K562 (cell line): ENCODE data around the gene TCEA3. TPM values are rescaled to one million over a fixed set of nuclear protein-coding genes. Genes with fewer than 3 reads are reported as not detected.

ENCODE experiments used
- CBX8 ChIP-seq: fragments of 200-600 bp; sonication (generic); IDR thresholded peaks from 2 replicates; pipeline ENCODE4 v1.6.1; 2012; ENCODE audit warnings: borderline replicate concordance, mixed run types, low read depth, mild to moderate bottlenecking, moderate library complexity, mixed read lengths, low read length, control low read depth, inconsistent platforms; ENCODE audit not compliant: poor library complexity, severe bottlenecking; ENCODE audit errors: extremely low read depth
- ETS2 ChIP-seq: IDR thresholded peaks from 2 replicates; pipeline ENCODE4 v1.6.1; 2016; ENCODE audit warnings: borderline replicate concordance, missing genetic modification characterization, mild to moderate bottlenecking, moderate library complexity, missing compliant biosample characterization; ENCODE audit not compliant: poor library complexity, severe bottlenecking
- GATA2 ChIP-seq: sonication (generic); formaldehyde crosslinking; IDR thresholded peaks from 2 replicates; pipeline ENCODE4 v1.4.0; 2020; ENCODE audit warnings: mild to moderate bottlenecking, missing genetic modification reagents
- HDAC1 ChIP-seq, 2 experiments: fragments of 450-650 bp; IDR thresholded peaks; 2 replicates each; pipeline ENCODE4 v1.6.1; 2016 to 2017; ENCODE audit warnings: inconsistent platforms in 1 of 2, mild to moderate bottlenecking in 1 of 2, moderate library complexity in 1 of 2
- HSF4 ChIP-seq: fragments of 250-450 bp; sonication (Bioruptor Pico); IDR thresholded peaks from 2 replicates; pipeline ENCODE4 v2.1.2; 2022; ENCODE audit warnings: mild to moderate bottlenecking, moderate library complexity, borderline replicate concordance
- KLF16 ChIP-seq: IDR thresholded peaks from 2 replicates; pipeline ENCODE4 v1.6.1; 2016; ENCODE audit warnings: antibody characterized with exemption
- NELFE ChIP-seq: IDR thresholded peaks from 2 replicates; pipeline ENCODE4 v1.6.1; 2011; ENCODE audit warnings: mild to moderate bottlenecking; ENCODE audit not compliant: insufficient read depth, insufficient read length
- OTX1 ChIP-seq: fragments of 450-650 bp; formaldehyde crosslinking; IDR thresholded peaks from 2 replicates; pipeline ENCODE4 v1.4.0; 2022; ENCODE audit warnings: mild to moderate bottlenecking
- PHB2 ChIP-seq: fragments of 450-650 bp; IDR thresholded peaks from 2 replicates; pipeline ENCODE4 v1.6.1; 2017; ENCODE audit warnings: low read depth
- RBM39 ChIP-seq: fragments of 200-400 bp; formaldehyde crosslinking; optimal IDR thresholded peaks from 2 replicates; pipeline ENCODE3; 2018; ENCODE audit warnings: low read depth, low read length
- RFX7 ChIP-seq: fragments of 250-450 bp; sonication (Bioruptor Pico); IDR thresholded peaks from 2 replicates; pipeline ENCODE4 v1.5.1; 2021; ENCODE audit warnings: mild to moderate bottlenecking
- TBP ChIP-seq: optimal IDR thresholded peaks from 2 replicates; pipeline ENCODE3; 2011; ENCODE audit warnings: low read depth, low read length, improper control_type of control experiment
- TSC22D4 ChIP-seq: fragments of 450-650 bp; IDR thresholded peaks from 2 replicates; pipeline ENCODE4 v1.6.1; 2016; ENCODE audit warnings: missing genetic modification characterization, missing biosample characterization, control low read depth
- ZNF75A ChIP-seq: fragments of 450-650 bp; formaldehyde crosslinking; IDR thresholded peaks from 2 replicates; pipeline ENCODE4 v1.4.0; 2020; ENCODE audit warnings: mild to moderate bottlenecking
- ZSCAN29 ChIP-seq: fragments of 450-650 bp; IDR thresholded peaks from 2 replicates; pipeline ENCODE4 v1.6.1; 2017
- polyA plus RNA-seq, 8 experiments: library from polyadenylated mRNA; depleted of rRNA in 4 of 8; stranded (reverse) in 5 of 8; unstranded in 3 of 8; fragments of >200 nt; fragmentation: Nextera tagmentation in 2 of 8; fragmentation: Illumina TruSeq in 1 of 8; extraction: Ambion mirVana in 2 of 8; extraction: Trizol in 1 of 8; gene quantifications; 2 replicates each; pipeline versions ENCODE4 v1.2.1 to v1.2.3, GENCODE V29; 2011 to 2014; ENCODE audit warnings: inconsistent platforms in 1 of 8, missing spikeins in 1 of 8
- total RNA-seq, 7 experiments: library from RNA; depleted of rRNA in 6 of 7; stranded (reverse); fragments of >200 nt in 6 of 7; fragmentation: Illumina TruSeq in 2 of 7; extraction: Trizol in 2 of 7; gene quantifications; 2 replicates each; pipeline versions ENCODE4 v1.2.1 to v1.2.3, GENCODE V29; 2011 to 2021; ENCODE audit warnings: low replicate concordance in 1 of 7
- TF ChIP-seq, protein P1 (sequence below): sonication (generic); formaldehyde crosslinking; IDR thresholded peaks from 2 replicates; pipeline ENCODE4 v1.8.1; 2023; ENCODE audit warnings: missing genetic modification reagents, mild to moderate bottlenecking, borderline replicate concordance
- TF ChIP-seq, protein P2 (sequence below): fragments of 450-650 bp; IDR thresholded peaks from 2 replicates; pipeline ENCODE4 v1.6.1; 2016; ENCODE audit warnings: mild to moderate bottlenecking
- TF ChIP-seq, protein P3 (sequence below): sonication (generic); formaldehyde crosslinking; IDR thresholded peaks from 2 replicates; pipeline ENCODE4 v1.8.1; 2022; ENCODE audit warnings: missing genetic modification reagents
- TF ChIP-seq, protein P4 (sequence below): fragments of 450-650 bp; IDR thresholded peaks from 2 replicates; pipeline ENCODE4 v1.6.1; 2016; ENCODE audit warnings: antibody characterized with exemption

Gene TCEA3
- total and polyA plus RNA-seq, 9 of the 15 experiments (the other 6 are each of a cell fraction or from before 2014, with no cell fraction given) = 0.03 to 0.55 (median 0.36) TPM

DNA sequence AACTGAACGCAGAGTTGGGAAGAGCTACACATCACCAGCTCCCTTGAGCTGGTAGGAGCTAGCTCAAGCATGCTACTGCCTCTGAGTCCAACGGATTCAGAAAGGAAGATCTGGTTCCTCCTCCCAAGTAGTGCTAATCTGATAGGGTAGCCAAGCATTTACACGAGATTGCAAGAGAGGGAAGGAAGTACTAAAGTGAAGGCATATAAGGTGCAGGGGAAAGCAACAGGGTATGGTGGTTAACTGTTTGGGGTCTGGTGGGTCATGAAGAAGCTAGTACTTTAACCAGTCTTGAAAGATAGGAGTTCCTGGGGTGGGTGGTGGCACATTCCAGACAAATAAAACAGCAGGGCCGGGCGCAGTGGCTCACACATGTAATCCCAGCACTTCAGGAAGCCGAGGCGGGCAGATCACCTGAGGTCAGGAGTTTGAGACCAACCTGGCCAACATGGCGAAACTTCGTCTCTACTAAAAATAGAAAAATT, 34.7 kb downstream of the TCEA3 start (continued):
- TF ChIP-seq, protein P1, sequence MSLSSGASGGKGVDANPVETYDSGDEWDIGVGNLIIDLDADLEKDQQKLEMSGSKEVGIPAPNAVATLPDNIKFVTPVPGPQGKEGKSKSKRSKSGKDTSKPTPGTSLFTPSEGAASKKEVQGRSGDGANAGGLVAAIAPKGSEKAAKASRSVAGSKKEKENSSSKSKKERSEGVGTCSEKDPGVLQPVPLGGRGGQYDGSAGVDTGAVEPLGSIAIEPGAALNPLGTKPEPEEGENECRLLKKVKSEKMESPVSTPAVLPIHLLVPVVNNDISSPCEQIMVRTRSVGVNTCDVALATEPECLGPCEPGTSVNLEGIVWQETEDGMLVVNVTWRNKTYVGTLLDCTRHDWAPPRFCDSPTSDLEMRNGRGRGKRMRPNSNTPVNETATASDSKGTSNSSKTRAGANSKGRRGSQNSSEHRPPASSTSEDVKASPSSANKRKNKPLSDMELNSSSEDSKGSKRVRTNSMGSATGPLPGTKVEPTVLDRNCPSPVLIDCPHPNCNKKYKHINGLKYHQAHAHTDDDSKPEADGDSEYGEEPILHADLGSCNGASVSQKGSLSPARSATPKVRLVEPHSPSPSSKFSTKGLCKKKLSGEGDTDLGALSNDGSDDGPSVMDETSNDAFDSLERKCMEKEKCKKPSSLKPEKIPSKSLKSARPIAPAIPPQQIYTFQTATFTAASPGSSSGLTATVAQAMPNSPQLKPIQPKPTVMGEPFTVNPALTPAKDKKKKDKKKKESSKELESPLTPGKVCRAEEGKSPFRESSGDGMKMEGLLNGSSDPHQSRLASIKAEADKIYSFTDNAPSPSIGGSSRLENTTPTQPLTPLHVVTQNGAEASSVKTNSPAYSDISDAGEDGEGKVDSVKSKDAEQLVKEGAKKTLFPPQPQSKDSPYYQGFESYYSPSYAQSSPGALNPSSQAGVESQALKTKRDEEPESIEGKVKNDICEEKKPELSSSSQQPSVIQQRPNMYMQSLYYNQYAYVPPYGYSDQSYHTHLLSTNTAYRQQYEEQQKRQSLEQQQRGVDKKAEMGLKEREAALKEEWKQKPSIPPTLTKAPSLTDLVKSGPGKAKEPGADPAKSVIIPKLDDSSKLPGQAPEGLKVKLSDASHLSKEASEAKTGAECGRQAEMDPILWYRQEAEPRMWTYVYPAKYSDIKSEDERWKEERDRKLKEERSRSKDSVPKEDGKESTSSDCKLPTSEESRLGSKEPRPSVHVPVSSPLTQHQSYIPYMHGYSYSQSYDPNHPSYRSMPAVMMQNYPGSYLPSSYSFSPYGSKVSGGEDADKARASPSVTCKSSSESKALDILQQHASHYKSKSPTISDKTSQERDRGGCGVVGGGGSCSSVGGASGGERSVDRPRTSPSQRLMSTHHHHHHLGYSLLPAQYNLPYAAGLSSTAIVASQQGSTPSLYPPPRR = no peak
- TF ChIP-seq HSF4 (CRISPR knock-in tag) = no peak
- no peak for TF ChIP-seq ZNF75A (CRISPR knock-in tag)
- TF ChIP-seq, protein P2, sequence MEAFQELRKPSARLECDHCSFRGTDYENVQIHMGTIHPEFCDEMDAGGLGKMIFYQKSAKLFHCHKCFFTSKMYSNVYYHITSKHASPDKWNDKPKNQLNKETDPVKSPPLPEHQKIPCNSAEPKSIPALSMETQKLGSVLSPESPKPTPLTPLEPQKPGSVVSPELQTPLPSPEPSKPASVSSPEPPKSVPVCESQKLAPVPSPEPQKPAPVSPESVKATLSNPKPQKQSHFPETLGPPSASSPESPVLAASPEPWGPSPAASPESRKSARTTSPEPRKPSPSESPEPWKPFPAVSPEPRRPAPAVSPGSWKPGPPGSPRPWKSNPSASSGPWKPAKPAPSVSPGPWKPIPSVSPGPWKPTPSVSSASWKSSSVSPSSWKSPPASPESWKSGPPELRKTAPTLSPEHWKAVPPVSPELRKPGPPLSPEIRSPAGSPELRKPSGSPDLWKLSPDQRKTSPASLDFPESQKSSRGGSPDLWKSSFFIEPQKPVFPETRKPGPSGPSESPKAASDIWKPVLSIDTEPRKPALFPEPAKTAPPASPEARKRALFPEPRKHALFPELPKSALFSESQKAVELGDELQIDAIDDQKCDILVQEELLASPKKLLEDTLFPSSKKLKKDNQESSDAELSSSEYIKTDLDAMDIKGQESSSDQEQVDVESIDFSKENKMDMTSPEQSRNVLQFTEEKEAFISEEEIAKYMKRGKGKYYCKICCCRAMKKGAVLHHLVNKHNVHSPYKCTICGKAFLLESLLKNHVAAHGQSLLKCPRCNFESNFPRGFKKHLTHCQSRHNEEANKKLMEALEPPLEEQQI = no peak
- no peak for TF ChIP-seq NELFE
- TF ChIP-seq ZSCAN29 = no peak
- no peak for TF ChIP-seq PHB2
- TF ChIP-seq TSC22D4 (tag) = no peak
- TF ChIP-seq TBP = no peak
- no peak for TF ChIP-seq GATA2 (CRISPR knock-in tag)
- TF ChIP-seq, protein P3, sequence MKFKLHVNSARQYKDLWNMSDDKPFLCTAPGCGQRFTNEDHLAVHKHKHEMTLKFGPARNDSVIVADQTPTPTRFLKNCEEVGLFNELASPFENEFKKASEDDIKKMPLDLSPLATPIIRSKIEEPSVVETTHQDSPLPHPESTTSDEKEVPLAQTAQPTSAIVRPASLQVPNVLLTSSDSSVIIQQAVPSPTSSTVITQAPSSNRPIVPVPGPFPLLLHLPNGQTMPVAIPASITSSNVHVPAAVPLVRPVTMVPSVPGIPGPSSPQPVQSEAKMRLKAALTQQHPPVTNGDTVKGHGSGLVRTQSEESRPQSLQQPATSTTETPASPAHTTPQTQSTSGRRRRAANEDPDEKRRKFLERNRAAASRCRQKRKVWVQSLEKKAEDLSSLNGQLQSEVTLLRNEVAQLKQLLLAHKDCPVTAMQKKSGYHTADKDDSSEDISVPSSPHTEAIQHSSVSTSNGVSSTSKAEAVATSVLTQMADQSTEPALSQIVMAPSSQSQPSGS (CRISPR knock-in tag) = no peak
- TF ChIP-seq RFX7 (CRISPR knock-in tag) = no peak
- TF ChIP-seq, protein P4, sequence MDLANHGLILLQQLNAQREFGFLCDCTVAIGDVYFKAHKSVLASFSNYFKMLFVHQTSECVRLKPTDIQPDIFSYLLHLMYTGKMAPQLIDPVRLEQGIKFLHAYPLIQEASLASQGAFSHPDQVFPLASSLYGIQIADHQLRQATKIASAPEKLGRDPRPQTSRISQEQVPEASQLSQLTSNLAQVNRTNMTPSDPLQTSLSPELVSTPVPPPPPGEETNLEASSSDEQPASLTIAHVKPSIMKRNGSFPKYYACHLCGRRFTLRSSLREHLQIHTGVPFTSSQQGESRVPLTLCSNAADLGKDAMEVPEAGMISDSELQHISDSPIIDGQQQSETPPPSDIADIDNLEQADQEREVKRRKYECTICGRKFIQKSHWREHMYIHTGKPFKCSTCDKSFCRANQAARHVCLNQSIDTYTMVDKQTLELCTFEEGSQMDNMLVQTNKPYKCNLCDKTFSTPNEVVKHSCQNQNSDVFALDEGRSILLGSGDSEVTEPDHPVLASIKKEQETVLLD = no peak
- TF ChIP-seq RBM39 = no peak
- TF ChIP-seq OTX1 = 0 out of 2 replicates have a peak, but pooled peaks have one; percentile 21
- no peak for TF ChIP-seq KLF16
- TF ChIP-seq ETS2 (tag) = no peak
- TF ChIP-seq CBX8 = no peak
- TF ChIP-seq HDAC1 (IDR thresholded peaks at IDR 0.05) = no peak
